PC-3 (cell line): Measurements from ENCODE around the gene SLC9A3. TPM values are rescaled to one million over a fixed set of nuclear protein-coding genes. Genes with fewer than 3 reads are reported as not detected.

Source experiments
- ATAC-seq: fragments of 200-7000 bp; cut with Tn5 transposase; 2 replicates; pipeline ENCODE4 v1.9.1; 2020; ENCODE audit warnings: mild to moderate bottlenecking, moderate library complexity
- BruUV-seq: library from RNA; stranded (reverse); fragments of 400-500 nt; replicated peaks from 2 replicates; lab custom pipeline; 2021; lab: Mats Ljungman, UMichigan
- CTCF ChIA-PET: fragments of 300-600 bp; sonication (Branson Sonifier 250); formaldehyde crosslinking; loops from one replicate; lab custom pipeline; 2022; ENCODE audit warnings: antibody characterized with exemption; lab: Charles Lee
- POLR2A ChIA-PET: fragments of 300-600 bp; sonication (Branson Sonifier 250); formaldehyde crosslinking; loops from one replicate; lab custom pipeline; 2022; ENCODE audit warnings: antibody characterized with exemption; ENCODE audit not compliant: unreplicated experiment; lab: Charles Lee
- DNase-seq: peaks from one replicate; pipeline ENCODE4 v3.0.0-alpha.2; 2015
- H2AFZ ChIP-seq: fragments of 300-600 bp; sonication (generic); 2 replicates; pipeline ENCODE4 v1.6.0; 2016; ENCODE audit warnings: antibody characterized with exemption, low read length
- H3F3A ChIP-seq: fragments of 300-600 bp; sonication (generic); one replicate; pipeline ENCODE4 v1.6.0; 2017; ENCODE audit warnings: antibody characterized with exemption, low read length, control low read depth, mild to moderate bottlenecking; ENCODE audit not compliant: unreplicated experiment
- H3K27ac ChIP-seq: fragments of 300-600 bp; sonication (generic); 2 replicates; pipeline ENCODE4 v1.5.1; 2016; ENCODE audit warnings: mild to moderate bottlenecking, low read length
- H3K27me3 ChIP-seq: fragments of 300-600 bp; sonication (generic); 2 replicates; pipeline ENCODE4 v1.6.1; 2016; ENCODE audit warnings: low read length, mixed read lengths
- H3K36me3 ChIP-seq: fragments of 300-600 bp; sonication (generic); 2 replicates; pipeline ENCODE4 v1.6.1; 2016; ENCODE audit warnings: low read depth, mixed run types, low read length, mixed read lengths
- H3K4me1 ChIP-seq: fragments of 300-600 bp; sonication (generic); 2 replicates; pipeline ENCODE4 v1.5.1; 2016; ENCODE audit warnings: low read length; ENCODE audit not compliant: insufficient read depth
- H3K4me2 ChIP-seq: fragments of 300-600 bp; sonication (generic); 2 replicates; pipeline ENCODE4 v1.6.0; 2016; ENCODE audit warnings: low read length
- H3K4me3 ChIP-seq: fragments of 300-600 bp; sonication (generic); 2 replicates; pipeline ENCODE4 v1.5.1; 2016; ENCODE audit warnings: mild to moderate bottlenecking, low read length, mixed read lengths
- H3K79me2 ChIP-seq: fragments of 300-600 bp; sonication (generic); 2 replicates; pipeline ENCODE4 v1.6.1; 2017; ENCODE audit warnings: low read length, mixed read lengths
- H3K9ac ChIP-seq: fragments of 300-600 bp; sonication (generic); 2 replicates; pipeline ENCODE4 v1.6.0; 2016; ENCODE audit warnings: mild to moderate bottlenecking, low read length
- H3K9me2 ChIP-seq: fragments of 300-600 bp; sonication (generic); replicated peaks from 2 replicates; pipeline ENCODE4 v1.6.1; 2016; ENCODE audit warnings: mixed run types, low read length, mixed read lengths
- H3K9me3 ChIP-seq: fragments of 300-600 bp; sonication (generic); 2 replicates; pipeline ENCODE4 v1.6.1; 2016; ENCODE audit warnings: low read length, mixed read lengths
- H4K20me1 ChIP-seq: fragments of 300-600 bp; sonication (generic); 2 replicates; pipeline ENCODE4 v1.6.1; 2016; ENCODE audit warnings: low read length, mixed read lengths
- EZH2 ChIP-seq: fragments of 300-600 bp; sonication (generic); IDR thresholded peaks from one replicate; pipeline ENCODE4 v1.6.1; 2017; ENCODE audit warnings: antibody characterized with exemption, mild to moderate bottlenecking, low read length; ENCODE audit not compliant: unreplicated experiment
- EZH2phosphoT487 ChIP-seq: fragments of 300-600 bp; sonication (generic); IDR thresholded peaks from 2 replicates; pipeline ENCODE4 v1.6.1; 2018; ENCODE audit warnings: mild to moderate bottlenecking, antibody characterized with exemption, low read length, borderline replicate concordance
- intact Hi-C: fragments of 100-400 bp; cut with micrococcal nuclease; formaldehyde crosslinking; loops from 2 replicates; pipeline ENCODE4 v1.9.0; 2023
- total RNA-seq: library from RNA; depleted of rRNA; stranded (reverse); fragments of >200 nt; gene quantifications from 2 replicates; pipeline ENCODE4 v1.2.3, GENCODE V29; 2014
- TF ChIP-seq, protein P1 (sequence below): fragments of 300-600 bp; sonication (generic); conservative IDR thresholded peaks from 2 replicates; pipeline ENCODE4 v1.5.1; 2017; ENCODE audit warnings: antibody characterized with exemption, low read depth, mild to moderate bottlenecking, low read length

The SLC9A3 gene
- total RNA-seq, 1 experiment from 2014 or later, result 4.9 TPM

DNA sequence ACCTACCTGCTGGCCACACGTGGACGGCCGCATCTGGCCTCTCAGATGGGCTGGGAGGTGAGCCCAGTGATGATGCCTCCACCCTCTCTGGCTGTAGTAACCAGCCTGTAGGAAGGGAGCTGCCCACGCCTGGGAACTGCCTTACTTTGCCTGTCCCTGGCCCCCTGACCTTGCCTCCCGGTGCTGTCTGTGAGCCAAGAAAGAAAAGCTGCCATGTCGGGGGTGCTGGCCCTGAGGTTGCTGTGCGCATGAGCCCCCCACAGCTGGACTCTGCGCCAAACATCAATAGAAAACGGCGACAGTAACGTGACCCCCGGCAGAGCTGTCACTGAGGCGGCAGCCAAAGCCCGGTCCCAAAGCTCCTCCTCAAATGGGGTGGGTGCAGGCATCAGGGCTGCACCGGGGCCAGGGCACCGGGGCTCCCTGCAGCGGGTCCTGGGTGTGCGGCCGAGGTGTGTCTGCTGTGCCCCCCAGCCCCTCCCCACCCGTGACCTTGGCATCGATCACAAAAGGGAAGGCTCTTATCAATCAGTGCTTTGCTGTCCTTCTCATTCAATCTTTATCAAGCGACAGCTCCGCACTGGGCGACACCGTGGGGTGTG lies 15.3 kb upstream of the SLC9A3 start:
- Histone ChIP-seq H3K9me3 (no peaks in the 10 kb centered on the region), H3K4me2 (no peak overlapping the region), H3K4me3 (no peak overlapping the region), H3K79me2 (no peaks in the 10 kb centered on the region), H4K20me1 (no peaks in the 10 kb centered on the region), H3K27ac (no peak overlapping the region), H3K27me3 (peaks cover 19% of the 10 kb centered on the region), H3K9ac (no peak overlapping the region), H3K36me3 (no peaks in the 10 kb centered on the region), H3K9me2 (no peaks in the 10 kb centered on the region), H3K4me1 (no peaks in the 10 kb centered on the region), H2AFZ (no peak overlapping the region), H3F3A (no peaks in the 10 kb centered on the region)
- ATAC-seq, result 0 out of 2 replicates have a peak, but pooled peaks have one; percentile 20
- intact Hi-C loops, result no loop called here
- no TSS peak for BruUV-seq
- ChIA-PET POLR2A (no interaction called here), CTCF (no interaction called here)
- no peak for DNase-seq
- TF ChIP-seq, protein P1, sequence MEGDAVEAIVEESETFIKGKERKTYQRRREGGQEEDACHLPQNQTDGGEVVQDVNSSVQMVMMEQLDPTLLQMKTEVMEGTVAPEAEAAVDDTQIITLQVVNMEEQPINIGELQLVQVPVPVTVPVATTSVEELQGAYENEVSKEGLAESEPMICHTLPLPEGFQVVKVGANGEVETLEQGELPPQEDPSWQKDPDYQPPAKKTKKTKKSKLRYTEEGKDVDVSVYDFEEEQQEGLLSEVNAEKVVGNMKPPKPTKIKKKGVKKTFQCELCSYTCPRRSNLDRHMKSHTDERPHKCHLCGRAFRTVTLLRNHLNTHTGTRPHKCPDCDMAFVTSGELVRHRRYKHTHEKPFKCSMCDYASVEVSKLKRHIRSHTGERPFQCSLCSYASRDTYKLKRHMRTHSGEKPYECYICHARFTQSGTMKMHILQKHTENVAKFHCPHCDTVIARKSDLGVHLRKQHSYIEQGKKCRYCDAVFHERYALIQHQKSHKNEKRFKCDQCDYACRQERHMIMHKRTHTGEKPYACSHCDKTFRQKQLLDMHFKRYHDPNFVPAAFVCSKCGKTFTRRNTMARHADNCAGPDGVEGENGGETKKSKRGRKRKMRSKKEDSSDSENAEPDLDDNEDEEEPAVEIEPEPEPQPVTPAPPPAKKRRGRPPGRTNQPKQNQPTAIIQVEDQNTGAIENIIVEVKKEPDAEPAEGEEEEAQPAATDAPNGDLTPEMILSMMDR, result no peak
- no peak for TF ChIP-seq EZH2
- TF ChIP-seq EZH2phosphoT487, result no peak

GRCh38 chr5:538801-539468 lies 14.7 kb upstream of the SLC9A3 start:
- Histone ChIP-seq H3K9me3 (no peaks in the 10 kb centered on the region), H4K20me1 (no peaks in the 10 kb centered on the region), H3K27me3 (peaks cover 19% of the 10 kb centered on the region), H3K9me2 (no peaks in the 10 kb centered on the region), H3F3A (no peaks in the 10 kb centered on the region), H3K9ac (no peak overlapping the region), H3K4me3 (no peak overlapping the region), H3K79me2 (no peaks in the 10 kb centered on the region), H3K4me1 (no peaks in the 10 kb centered on the region), H2AFZ (no peak overlapping the region), H3K36me3 (no peaks in the 10 kb centered on the region), H3K4me2 (no peak overlapping the region), H3K27ac (no peak overlapping the region)
- DNase-seq (no peak), ATAC-seq (no peak)
- no TSS peak for BruUV-seq
- ChIA-PET CTCF (no interaction called here), POLR2A (no interaction called here)
- intact Hi-C loops, result no loop called here
- TF ChIP-seq EZH2, result no peak
- TF ChIP-seq, protein P1, result no peak

GRCh38 chr5:538271-538771 lies 14.1 kb upstream of the SLC9A3 start:
- intact Hi-C loops, result no loop called here
- Histone ChIP-seq H3K9me2 (no peaks in the 10 kb centered on the region), H3K4me3 (no peak overlapping the region), H4K20me1 (no peaks in the 10 kb centered on the region), H3K27me3 (peaks cover 19% of the 10 kb centered on the region), H3K9me3 (no peaks in the 10 kb centered on the region), H3K4me2 (no peak overlapping the region), H3K9ac (no peak overlapping the region), H3K27ac (no peak overlapping the region), H2AFZ (no peak overlapping the region), H3F3A (no peaks in the 10 kb centered on the region), H3K36me3 (no peaks in the 10 kb centered on the region), H3K4me1 (no peaks in the 10 kb centered on the region), H3K79me2 (no peaks in the 10 kb centered on the region)
- TF ChIP-seq, protein P1, result no peak
- TF ChIP-seq EZH2phosphoT487 (no peak), EZH2 (no peak)
- ChIA-PET POLR2A (no interaction called here), CTCF (no interaction called here)
- DNase-seq, result no peak
- no peak for ATAC-seq
- BruUV-seq, result no TSS peak
